Sciatic nerve (tissue), 2 donors: ENCODE results near the gene FBXW5. TPM values are rescaled to one million over a fixed set of nuclear protein-coding genes. Genes with fewer than 3 reads are reported as not detected.
A peak's percentile ranks its signal among the peaks of the same experiment; 100 is the strongest.

Experiments used
- ATAC-seq: fragments of 200-7000 bp; cut with Tn5 transposase; one replicate; pipeline ENCODE4 v1.9.1; 2020; ENCODE audit warnings: mild to moderate bottlenecking, moderate library complexity
- DNase-seq: peaks from one replicate; pipeline ENCODE4 v3.0.0-alpha.2; 2020; ENCODE audit warnings: low spot score
- intact Hi-C: fragments of 100-400 bp; cut with DNase I; formaldehyde crosslinking; loops from one replicate; pipeline ENCODE4 v1.14.2; 2022
- total RNA-seq: library from RNA; stranded (reverse); fragmentation: NEBNext Ultra II Directional; extraction: Animal tissue kit (Norgen Biotek cat#: 25700); gene quantifications from one replicate; pipeline ENCODE4 v1.2.1, GENCODE V29; 2021
- donor health status: DM: no; HTN: no; CAD: no.
- donor health status: DM: no; HTN: no; CAD: no.

FBXW5 gene
- total RNA-seq, 1 donor from 2014 or later, result 59.9 TPM

DNA sequence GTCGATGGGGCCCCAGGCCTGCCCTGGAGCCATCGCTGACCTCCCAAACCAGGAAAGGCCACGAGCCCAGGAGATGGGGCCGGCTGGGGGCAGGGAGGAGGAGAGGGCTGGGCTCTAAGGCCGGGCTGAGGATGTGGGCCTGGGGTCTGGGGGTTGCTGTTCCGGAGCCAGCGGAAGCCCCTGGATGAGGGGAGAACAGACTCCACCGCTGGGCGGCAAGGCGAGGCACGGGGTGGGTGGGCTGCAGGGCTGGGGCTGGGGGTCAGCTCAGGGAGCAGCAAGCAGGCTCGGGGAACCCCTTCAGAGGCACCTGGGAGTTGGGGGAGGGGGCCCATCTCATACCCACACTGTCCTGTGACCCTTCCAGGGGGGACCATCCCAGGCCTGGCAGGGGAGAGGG lies 19.2 kb upstream of the FBXW5 start:
- ATAC-seq, result no peak
- intact Hi-C loops, result no loop called here
- DNase-seq, result no peak

- DNase-seq (no peak), ATAC-seq (no peak)
- intact Hi-C loops, result no loop called here
These were observed 18.8 kb upstream of the FBXW5 start for GRCh38 chr9:136963341-136963740.

DNA sequence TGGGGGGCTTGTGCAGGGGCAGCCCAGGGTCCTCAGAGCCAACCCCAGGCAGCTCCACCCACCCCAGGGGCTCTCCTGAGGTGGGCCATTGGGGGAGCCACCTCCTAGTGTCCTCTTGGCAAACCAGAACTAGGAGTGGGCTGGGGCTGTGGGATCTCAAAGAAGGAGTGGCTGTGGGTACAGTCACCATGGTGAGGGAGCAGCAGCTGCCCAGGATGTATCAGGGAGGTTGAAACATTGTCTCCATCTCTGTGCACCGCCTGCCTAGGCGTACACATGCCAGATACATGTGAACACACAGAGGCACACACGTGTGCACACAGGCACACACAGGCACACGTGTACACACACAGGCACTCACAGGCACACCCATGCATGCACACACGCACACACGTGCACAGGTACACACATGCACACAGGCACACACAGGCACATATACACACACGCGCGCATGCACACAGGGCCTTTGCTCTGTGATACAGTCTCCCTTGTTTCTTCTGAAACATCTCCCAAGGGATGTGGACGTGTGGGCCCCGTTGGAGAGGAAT lies 18.2 kb upstream of the FBXW5 start:
- no peak for DNase-seq
- intact Hi-C loops, result no loop called here
- ATAC-seq, result no peak

- DNase-seq (no peak), ATAC-seq (no peak)
- intact Hi-C loops, result no loop called here
These were observed 17.6 kb upstream of the FBXW5 start for GRCh38 chr9:136962163-136962562.

GRCh38 chr9:136961279-136962065 lies 16.9 kb upstream of the FBXW5 start:
- DNase-seq (no peak), ATAC-seq (peak; percentile 87)
- intact Hi-C loops, result no loop called here

DNA sequence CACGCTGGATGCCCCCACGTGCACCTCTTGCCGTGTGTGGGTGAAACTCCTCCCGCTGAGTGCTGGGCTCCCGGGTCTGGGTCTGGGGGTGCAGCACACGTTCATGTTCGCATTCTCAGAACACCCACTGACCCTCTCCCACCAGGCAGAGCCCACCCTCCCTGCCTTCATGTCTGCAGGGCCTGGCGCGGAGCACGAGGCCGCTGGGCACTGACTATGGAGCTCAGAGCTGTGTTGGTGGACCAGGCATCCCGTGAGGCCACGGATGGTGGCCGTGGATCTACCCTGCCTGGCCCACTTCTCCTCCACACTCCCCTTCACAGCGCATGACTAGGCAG lies 16.4 kb upstream of the FBXW5 start:
- intact Hi-C loops, result no loop called here
- no peak for ATAC-seq
- DNase-seq, result no peak

- ATAC-seq (peak; percentile 1), DNase-seq (no peak)
- intact Hi-C loops, result no loop called here
These were observed 15.8 kb upstream of the FBXW5 start for GRCh38 chr9:136960212-136960937.

DNA sequence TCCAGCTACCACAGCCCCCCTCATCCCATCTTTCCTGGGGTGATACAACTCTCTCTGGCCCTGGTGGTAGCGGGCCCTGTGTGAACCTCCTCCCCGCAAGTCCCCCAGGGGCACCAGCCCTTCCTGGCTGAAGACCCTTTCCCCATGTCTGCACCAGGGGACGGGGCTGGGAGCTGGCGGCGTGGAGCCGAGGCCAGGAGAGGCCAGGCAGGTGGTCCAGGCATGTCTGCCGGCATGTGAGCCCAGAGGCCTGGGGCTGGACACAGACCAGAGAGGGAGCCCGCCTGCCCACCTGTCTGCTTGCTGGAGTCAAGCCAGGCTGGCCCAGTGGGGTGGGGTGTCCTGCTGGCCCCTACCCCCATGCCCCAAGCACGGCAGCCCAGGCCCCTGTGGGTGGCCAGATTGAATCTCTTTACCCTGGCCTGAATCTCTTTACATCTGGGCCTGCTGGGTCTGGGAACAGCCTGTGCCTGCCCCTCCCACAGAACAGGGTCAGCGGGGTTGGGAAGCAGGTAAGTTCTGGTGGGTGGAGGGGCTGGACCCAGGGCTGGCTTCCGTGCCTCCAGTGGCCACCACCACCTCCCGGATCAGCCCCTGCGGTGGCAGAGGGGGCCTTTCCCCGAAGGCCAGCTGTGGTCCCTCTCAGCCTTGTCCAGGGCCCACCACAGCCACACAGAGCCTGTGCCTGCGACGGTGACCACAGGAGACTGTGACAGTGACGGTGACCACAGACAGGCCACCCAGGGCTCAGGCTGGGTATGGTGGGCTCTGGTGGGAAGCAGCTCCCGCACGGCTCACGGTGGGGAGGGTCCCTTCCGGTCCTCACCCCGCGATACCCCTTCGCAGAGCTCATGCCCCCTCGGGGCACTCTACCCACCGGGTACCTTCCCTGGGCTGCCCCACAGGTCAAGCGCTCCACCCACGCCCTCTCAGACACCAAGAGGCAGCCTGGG lies 14.6 kb upstream of the FBXW5 start:
- intact Hi-C loops, result no loop called here
- no peak for DNase-seq
- no peak for ATAC-seq

DNA sequence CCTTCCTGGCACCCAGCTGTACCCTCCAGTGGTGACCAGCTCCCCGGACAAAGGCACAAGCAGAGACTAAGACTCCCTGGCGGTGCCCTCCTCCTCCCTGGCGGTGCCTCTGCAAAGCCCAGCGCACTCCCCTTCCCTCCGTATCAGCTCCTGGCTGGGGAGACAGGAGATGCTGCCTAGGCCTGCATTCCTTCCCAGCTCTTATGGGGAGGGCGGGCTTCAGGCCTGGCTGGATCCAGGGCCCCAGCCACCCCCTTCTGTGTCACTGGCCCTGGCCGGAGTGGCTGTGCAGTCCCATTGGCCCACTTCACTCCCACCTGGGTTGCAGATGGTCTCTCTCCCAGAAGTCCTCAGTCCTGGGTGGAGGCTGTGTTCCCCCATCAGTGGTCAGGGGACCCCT lies 13.9 kb upstream of the FBXW5 start:
- intact Hi-C loops, result no loop called here
- DNase-seq, result no peak
- ATAC-seq, result no peak

- DNase-seq, result no peak
- intact Hi-C loops, result no loop called here
- no peak for ATAC-seq
These were observed 13.4 kb upstream of the FBXW5 start for GRCh38 chr9:136957901-136958300.

GRCh38 chr9:136957461-136957860 lies 12.9 kb upstream of the FBXW5 start:
- ATAC-seq, result no peak
- no peak for DNase-seq
- intact Hi-C loops, result no loop called here

DNA sequence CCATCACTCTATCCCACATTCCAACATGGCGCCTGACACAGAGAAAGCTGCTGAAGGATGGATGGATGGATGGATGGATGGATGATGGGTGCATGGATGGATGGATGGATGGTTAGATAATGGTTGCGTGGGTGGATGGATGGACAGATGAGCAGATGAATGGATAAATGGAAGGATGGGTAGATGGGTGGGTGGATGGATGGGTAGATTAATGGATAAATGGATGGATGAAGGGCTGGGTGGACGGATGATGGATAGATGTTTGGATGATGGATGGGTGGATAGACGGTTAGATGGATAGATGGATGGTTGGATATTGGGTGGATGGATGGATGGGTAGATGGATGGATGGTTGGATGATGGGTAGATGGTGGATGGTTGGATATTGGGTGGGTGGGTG lies 12.1 kb upstream of the FBXW5 start:
- ATAC-seq (no peak), DNase-seq (no peak)
- intact Hi-C loops, result no loop called here

DNA sequence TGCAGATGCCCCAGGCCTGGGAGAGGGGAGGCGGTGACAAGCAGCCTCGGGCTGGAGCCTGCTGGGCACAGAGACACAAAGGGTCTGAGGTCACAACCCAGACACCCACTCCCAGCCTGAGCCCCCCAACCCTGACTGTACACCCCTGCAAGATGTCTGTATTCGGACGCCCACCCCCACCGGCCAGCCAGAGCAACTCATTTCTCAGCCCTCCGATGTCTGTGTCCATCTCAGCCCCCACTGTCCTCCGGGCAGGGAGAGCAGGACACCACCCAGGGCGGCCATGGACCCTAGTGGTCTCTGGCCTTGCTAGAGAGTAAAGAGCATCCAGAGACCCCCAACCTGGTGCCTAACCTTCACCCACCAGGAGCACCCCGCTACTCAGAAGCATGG lies 11.4 kb upstream of the FBXW5 start:
- DNase-seq (no peak), ATAC-seq (no peak)
- intact Hi-C loops, result no loop called here

DNA sequence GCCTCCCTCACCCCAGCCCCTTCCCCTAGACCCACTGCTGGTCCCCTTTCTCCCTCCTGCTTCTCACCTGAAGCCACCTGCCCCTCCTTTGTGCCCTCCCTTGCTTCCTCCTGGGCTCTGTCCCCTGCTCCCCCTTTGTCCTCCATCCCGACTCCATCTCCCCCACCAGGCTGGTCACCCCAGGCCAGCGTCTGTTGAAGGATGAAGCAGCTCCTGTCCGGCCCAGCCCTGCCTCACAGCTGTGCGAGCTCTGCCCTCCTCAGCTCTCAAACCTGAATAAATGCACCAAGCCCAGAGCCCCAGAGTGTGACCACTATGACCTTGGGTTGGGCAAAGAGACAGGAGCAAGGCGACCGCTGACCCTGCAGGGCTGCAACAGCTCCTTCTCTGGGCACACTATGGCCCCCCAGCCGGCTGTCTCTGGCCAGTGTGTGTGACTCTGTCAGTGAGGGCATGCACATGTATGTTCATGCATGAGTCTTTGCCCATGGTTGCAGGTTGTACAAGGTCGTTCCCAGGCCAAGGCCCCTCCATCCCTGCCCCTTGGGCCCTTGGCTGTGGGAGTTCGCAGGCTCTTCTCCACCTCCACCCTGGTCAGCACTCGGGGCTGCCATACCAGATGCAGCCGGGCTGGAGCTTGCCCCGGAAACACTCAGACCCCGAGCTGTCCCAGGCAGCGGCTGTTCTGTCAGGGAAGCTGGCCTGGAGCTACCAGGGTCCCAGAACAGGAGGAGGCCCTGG lies 10.8 kb upstream of the FBXW5 start:
- no peak for ATAC-seq
- no peak for DNase-seq
- intact Hi-C loops, result no loop called here

GRCh38 chr9:136954270-136955083 lies 9.9 kb upstream of the FBXW5 start:
- ATAC-seq (no peak), DNase-seq (no peak)
- intact Hi-C loops, result no loop called here

- no peak for ATAC-seq
- DNase-seq, result no peak
- intact Hi-C loops, result no loop called here
These were observed 9.3 kb upstream of the FBXW5 start for GRCh38 chr9:136953771-136954269.

- ATAC-seq, result no peak
- no peak for DNase-seq
- intact Hi-C loops, result no loop called here
These were observed 8.6 kb upstream of the FBXW5 start for GRCh38 chr9:136952876-136953770.
